22Rv1 (cell line): ENCODE results near the gene KIZ.

Source experiments
- CTCF ChIP-seq: fragments of 450-650 bp; IDR thresholded peaks from 2 replicates; pipeline ENCODE4 v1.5.1; 2017; ENCODE audit warnings: mild to moderate bottlenecking
- ZFX ChIP-seq: fragments of 450-650 bp; IDR thresholded peaks from 2 replicates; pipeline ENCODE4 v1.6.1; 2017; ENCODE audit warnings: antibody characterized with exemption, borderline replicate concordance

GRCh38 chr20:21262812-21263211 lies 136.9 kb downstream of the KIZ start:
- TF ChIP-seq CTCF, result no peak
- no peak for TF ChIP-seq ZFX
